GM21825 (cell line): ENCODE measurements around the gene BCL2.
A peak's percentile ranks its signal among the peaks of the same experiment; 100 is the strongest.
"Not testable (repeated sequence)": the region's sequence is repeated elsewhere in the genome, so short reads cannot be mapped to it uniquely, and the experiment has no call there.

ENCODE experiments used
- ATAC-seq: cut with Tn5 transposase; IDR thresholded peaks from one replicate; pipeline ENCODE4 v1.9.1; 2021; ENCODE audit warnings: mild to moderate bottlenecking, moderate library complexity; ENCODE audit not compliant: unreplicated experiment

The BCL2 gene

GRCh38 chr18:63206433-63207142, 113.0 kb downstream of the BCL2 start:
- ATAC-seq, result no peak

DNA sequence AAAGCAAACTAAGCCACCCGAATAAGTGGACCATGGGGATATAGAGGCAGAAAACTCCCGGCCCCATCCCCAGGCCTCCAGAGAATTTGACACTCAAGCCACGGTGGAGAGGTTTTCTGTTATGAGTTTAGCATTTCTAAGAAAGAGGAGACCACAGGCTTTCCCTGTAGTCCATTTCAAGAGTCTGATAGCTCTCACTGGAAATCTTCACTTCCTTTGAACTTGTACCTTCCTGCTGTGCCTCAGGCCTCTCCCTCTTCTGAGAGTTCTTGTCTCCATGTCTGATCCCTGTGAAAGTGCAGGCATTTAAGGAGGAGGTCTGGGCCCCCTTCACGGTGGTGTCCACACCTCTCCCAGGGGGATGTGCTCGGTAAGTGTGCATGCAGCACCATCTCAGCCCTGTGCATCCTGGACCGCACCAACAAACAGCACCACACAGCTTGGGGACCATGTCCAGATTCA, 113.7 kb downstream of the BCL2 start:
- ATAC-seq, result peak; percentile 30

DNA sequence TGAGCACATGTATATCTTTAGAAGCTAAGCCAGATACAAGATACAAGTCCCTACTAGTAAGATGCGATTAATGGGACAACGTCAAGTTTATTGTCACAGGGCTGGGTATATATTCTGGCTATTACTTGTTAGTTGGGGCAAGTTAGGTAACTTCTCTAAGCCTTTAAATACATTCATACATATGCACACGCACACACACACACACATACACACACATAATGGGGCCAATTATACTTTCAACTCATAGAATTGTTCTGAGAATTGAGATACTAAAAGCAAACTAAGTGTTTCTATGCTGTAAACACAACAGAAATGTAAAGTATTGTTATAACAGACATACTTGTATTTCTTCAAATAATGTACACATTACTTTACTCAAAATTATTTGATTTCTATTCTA, 116.1 kb downstream of the BCL2 start:
- ATAC-seq, result no peak

GRCh38 chr18:63202828-63203227, 116.7 kb downstream of the BCL2 start:
- ATAC-seq, result no peak

DNA sequence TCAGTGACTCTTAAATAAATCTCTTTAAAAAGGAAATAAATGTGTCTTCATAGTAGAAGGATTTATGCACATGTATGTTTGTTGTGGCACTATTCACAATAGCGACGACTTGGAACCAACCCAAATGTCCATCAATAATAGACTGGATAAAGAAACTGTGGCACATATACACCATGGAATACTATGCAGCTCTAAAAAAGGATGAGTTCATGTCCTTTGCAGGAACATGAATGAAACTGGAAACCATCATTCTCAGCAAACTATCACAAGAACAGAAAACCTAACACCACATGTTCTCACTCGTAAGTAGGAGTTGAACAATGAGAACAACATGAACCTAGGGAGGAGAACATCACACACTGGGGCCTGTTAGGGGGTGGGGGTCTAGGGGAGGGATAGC, 118.1 kb downstream of the BCL2 start:
- not testable (repeated sequence) for ATAC-seq

GRCh38 chr18:63199743-63200241, 119.8 kb downstream of the BCL2 start:
- ATAC-seq, result no peak

DNA sequence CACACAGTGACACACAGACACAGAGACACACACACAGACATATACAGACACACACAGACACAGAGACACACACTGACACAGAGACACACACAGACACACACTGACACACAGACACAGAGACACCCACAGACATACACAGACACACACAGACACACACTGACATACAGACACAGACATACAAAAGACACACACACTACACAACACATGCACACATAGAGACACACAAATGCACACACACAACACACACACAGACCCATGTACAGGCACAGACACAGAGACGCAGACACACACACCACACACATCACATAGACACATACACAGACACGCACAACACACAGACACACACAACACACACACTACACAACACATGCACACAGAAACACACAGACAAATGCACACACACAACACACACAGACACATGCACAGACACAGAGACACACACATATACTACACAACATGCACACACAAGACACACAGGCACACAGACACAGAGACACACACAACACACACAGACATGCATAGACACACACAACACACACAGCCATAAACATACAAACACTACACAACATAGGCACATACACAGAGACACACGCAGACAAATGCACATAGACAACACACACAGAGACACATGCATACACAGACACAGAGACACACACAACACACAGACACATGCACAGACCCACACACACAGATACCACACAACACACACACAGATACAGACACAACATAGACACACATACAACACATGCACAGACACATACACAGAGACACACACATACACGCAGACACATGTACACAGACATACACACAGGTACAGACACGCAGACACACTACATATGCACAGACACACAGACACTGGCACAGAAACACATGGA, 120.5 kb downstream of the BCL2 start:
- ATAC-seq, result no peak

DNA sequence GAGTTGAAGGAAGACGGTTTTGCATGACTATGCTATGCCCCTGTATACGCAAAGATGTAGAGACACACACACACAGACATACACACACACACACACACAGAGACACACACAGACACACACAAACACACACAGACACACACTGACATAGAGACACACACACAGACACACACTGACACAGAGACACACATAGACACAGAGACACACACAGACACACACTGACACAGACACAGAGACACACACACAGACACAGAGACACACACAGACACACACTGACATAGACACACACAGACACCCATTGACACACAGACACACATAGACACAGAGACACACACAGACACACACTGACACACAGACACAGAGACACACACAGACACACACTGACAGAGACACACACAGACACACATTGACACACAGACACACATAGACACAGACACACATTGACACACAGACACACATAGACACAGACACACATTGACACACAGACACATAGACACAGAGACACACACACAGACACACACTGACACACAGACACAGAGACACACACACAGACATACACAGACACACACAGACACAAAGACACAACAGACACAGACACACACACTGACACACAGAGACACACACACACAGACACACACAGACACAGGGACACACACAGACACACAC, 121.3 kb downstream of the BCL2 start:
- ATAC-seq, result no peak

- ATAC-seq, result no peak
These were observed 122.2 kb downstream of the BCL2 start for GRCh38 chr18:63197246-63197869.

DNA sequence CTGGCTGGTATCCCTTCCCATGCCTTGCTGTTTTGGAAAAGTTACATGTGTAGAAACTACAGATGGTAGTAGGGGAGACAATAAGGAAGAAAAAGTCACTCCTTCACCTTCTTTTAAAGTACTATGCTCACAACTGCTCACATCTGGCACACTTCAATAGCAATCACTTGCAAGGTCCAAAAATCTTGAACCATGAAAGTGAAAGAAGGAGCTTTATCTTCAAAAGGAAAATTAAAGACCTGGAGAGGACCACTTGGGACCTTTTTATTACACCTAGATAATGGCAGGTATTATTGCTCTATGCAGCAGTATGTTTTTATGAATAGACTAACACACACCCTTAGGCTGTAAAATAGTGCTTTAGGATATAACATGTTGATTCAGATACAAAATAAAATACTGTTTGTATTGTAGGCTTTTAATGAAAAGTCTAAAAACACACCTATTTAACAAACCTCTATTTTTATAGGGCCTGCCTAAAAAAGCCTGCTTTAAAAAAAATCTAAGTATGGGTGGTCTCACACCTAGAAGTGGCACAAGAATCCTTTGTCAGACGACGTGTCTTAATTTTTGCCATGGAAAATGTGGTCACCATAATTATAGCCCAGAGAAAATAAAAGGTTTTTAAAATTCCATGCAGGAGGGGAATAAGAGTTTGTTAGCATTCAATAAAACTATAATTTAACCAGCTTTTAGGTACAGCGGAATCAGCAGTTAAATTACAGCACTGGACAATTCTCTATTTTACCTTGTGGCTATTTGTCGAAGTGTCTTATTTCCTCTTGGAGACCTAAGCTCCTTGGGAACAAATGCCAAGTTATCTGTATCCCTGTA, 124.0 kb downstream of the BCL2 start:
- no peak for ATAC-seq

- peak; percentile 55 for ATAC-seq
These were observed 126.7 kb downstream of the BCL2 start for GRCh38 chr18:63192885-63193349.

- peak; percentile 19 for ATAC-seq
These were observed 127.3 kb downstream of the BCL2 start for GRCh38 chr18:63192126-63192884.

- ATAC-seq, result no peak
These were observed 128.2 kb downstream of the BCL2 start for GRCh38 chr18:63191413-63191812.

DNA sequence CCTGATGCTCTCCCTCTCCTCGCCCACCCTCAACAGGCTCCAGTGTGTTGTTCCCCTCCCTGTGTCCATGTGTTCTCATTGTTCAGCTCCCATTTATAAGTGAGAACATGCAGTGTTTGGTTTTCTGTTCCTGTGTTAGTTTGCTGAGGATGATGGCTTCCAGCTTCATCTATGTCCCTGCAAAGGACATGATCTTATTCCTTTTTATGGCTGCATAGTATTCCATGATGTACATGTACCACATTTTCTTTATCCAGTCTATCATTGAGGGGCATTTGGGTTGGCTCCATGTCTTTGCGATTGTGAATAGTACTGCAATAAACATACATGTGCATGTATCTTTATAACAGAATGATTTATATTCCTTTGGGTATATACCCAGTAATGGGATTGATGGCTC, 128.7 kb downstream of the BCL2 start:
- not testable (repeated sequence) for ATAC-seq

- no peak for ATAC-seq
These were observed 129.8 kb downstream of the BCL2 start for GRCh38 chr18:63189817-63190216.

DNA sequence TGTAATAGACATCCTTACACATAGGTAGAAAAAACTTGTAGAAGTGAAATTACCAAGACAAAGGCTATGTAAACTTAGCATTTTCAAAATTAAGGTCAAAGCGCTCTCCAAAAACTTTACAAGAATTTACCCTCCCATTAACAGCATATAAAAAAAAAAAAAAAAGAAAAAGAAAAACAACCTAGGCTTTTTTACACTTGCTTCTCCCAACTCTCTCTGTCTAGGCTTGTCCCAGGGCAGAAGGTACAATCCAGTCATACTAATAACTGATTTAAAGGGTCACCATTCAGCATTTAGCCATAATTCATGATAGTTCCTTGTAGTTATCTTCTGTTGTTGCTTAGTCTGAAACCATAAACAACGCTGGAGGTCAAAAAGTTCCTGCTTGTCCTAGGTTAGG, 130.5 kb downstream of the BCL2 start:
- ATAC-seq, result no peak

GRCh38 chr18:63187791-63188460, 131.6 kb downstream of the BCL2 start:
- no peak for ATAC-seq

DNA sequence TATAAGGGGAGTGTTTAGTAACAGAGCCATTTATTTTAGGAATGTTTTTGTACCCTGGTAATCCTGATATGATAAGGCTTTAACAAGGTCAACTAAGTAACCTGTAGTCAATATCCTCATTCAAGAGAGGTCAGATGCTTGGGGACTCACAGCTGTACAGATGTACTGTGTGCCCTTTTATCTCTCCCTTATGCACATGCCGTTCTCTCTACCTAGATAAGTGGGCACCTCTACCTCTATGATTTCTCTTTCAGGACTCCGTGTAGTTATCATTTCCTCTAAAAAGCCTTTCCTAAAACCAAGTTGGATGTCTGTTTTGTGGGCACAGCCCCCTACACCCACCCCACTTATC, 132.4 kb downstream of the BCL2 start:
- no peak for ATAC-seq
